ENCODE measurements around the gene EIF3B. TPM values are rescaled to one million over a fixed set of nuclear protein-coding genes. Genes with fewer than 3 reads are reported as not detected.

The EIF3B gene
- total RNA-seq, 1 donor from 2014 or later = 161 TPM

DNA sequence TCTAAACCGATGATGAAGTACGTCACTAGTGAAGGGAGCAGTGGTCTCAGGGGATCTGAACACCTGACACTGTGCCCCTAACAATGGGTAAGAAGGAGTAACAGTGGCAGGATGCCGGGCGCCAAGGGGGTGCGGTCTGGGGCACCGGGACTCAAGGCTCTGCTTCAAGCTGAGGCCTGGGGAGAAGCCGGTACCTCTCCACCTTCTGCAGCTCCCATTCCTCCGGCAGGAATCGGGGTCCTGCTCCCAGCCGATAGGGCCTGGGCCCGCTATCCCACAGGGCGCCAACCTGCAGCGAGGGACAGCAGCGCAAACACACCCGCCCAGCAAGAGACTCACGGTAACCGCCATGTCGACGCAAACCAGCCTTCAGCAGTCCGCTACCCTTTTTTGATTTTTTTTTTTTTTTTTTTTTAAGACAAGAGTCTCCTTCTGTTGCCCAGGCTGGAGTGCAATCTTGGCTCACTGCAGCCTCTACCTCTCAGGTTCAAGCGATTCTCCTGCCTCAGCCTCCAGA, 40.0 kb downstream of the EIF3B start:
- no peak overlapping the region for H3K4me3 ChIP-seq (ENCODE audit: low read depth, low read length)
- no peak for TF ChIP-seq CTCF (conservative IDR thresholded peaks at IDR 0.05; ENCODE audit: low read depth, low read length)
- DNase-seq (ENCODE audit: low read depth) = no peak

- no peak for TF ChIP-seq CTCF (conservative IDR thresholded peaks at IDR 0.05; ENCODE audit: low read depth, low read length)
- H3K4me3 ChIP-seq (ENCODE audit: low read depth, low read length) = no peak overlapping the region
- DNase-seq (ENCODE audit: low read depth) = no peak
Measured at GRCh38 chr7:2398506-2398905, 43.9 kb downstream of the EIF3B start.

DNA sequence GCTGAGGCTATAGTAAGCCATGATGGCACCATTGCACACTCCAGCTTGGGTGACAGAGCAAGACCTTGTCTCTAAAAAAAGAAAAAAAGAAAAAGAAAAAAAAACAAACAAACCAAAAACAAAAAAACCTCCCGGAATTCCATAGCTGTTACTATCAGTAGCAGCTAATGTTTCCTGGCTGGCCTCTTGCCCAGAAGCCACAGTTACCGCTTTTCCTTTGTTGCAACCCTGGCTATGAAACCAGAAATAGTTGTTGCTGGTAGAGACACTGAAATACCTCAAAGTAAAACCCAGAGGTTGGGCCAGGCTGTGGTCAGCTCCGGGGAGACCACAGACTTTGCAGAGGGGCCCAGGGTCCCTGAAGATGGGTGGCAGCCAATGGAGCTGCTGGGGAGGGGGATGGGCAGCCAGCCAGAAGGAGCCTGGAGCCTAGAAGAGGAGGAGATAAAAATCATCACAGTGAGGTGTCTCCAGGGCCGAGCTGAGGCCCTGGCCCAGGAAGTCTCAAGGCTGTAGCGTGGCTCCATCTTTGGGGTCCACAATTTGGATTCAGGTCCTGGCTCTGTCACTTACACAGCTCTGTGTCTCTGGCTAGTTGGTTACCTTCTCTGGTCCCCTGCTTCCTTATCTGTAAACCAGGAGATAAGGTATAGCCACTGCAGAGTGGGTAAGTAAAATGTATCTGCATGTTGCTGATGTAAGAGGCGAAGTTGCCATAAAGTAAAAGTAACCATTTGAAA, 45.4 kb downstream of the EIF3B start:
- peak overlapping the region; percentile 8 for H3K4me3 ChIP-seq (ENCODE audit: low read depth, low read length)
- DNase-seq (ENCODE audit: low read depth) = peak; percentile 60
- TF ChIP-seq CTCF (conservative IDR thresholded peaks at IDR 0.05; ENCODE audit: low read depth, low read length) = no peak

GRCh38 chr7:2402687-2403013, 48.0 kb downstream of the EIF3B start:
- H3K4me3 ChIP-seq (ENCODE audit: low read depth, low read length) = peak overlapping the region; percentile 62
- TF ChIP-seq CTCF (conservative IDR thresholded peaks at IDR 0.05; ENCODE audit: low read depth, low read length) = no peak
- no peak for DNase-seq (ENCODE audit: low read depth)

- peak within 1 kb of the TSS; percentile 91 for H3K4me3 ChIP-seq (ENCODE audit: low read depth, low read length)
- peak; percentile 12 for DNase-seq (ENCODE audit: low read depth)
- no peak for TF ChIP-seq CTCF (conservative IDR thresholded peaks at IDR 0.05; ENCODE audit: low read depth, low read length)
Measured at GRCh38 chr7:2403014-2403717, 48.5 kb downstream of the EIF3B start, which contains the start of gene CHST12. Gene CHST12, plus strand, starts transcription at chr7:2403611. Its CDS starts 29,029 bp downstream, at chr7:2432640.

DNA sequence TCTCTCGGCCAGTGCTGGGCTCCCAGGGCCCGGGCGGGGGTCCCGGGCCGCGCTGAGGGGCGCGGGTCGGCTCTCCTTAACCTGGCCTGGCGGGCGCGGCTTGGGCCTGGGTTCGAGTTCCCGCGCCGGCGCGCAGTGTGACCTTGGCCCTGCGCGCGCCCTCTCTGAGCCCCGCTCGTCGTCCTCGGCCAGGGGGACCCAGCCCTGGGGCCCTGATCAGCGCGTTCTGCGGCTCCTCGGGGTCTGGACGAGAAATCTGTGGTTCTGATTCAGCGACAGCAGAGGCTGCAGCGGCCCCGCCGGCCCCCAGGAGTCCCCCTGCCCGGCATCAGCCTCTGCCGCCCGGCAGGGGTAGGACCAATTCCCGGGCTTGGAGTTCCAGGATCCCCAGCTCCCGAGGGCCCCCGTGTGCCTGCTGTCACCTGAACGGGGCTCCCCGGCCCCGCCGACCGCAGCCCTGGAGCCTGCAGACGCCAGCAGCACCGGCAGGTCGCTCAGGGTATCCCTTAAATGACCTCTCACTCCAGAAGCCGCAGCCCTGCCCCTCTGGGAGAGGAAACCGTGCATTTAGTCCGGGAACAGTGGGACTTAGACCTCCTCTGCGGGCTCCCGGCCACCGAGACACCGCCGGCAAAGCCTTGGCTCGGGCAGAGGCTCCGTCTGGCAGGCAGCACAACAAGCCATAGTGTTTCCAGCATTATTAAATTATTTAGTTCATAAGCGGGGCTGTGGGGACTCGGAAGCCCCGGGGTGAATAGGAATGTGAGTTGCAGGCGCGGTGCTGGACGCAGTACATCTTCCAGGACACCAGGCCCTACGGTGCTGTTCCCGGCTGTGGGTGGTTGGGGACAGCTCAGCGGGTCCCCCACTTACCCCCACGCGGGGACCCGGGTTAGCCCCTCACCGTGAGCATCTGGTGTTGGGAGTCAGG, 49.4 kb downstream of the EIF3B start:
- no peak for DNase-seq (ENCODE audit: low read depth)
- TF ChIP-seq CTCF (conservative IDR thresholded peaks at IDR 0.05; ENCODE audit: low read depth, low read length) = peak; percentile 16
- H3K4me3 ChIP-seq (ENCODE audit: low read depth, low read length) = peak overlapping the region; percentile 91
